Left lobe of liver (tissue), 2 donors: ENCODE results near the gene ZNF860. TPM values are rescaled to one million over a fixed set of nuclear protein-coding genes. Genes with fewer than 3 reads are reported as not detected.

ENCODE experiments used
- ATAC-seq: fragments of 200-7000 bp; cut with Tn5 transposase; one replicate; pipeline ENCODE4 v1.9.1; 2020; ENCODE audit warnings: mild to moderate bottlenecking, moderate library complexity
- DNase-seq: peaks from one replicate; pipeline ENCODE4 v3.0.0-alpha.2; 2020; ENCODE audit warnings: low spot score
- total RNA-seq: library from RNA; stranded (reverse); gene quantifications from one replicate; pipeline ENCODE4 v1.2.1, GENCODE V29; 2021
- donor health status: DM: no; HTN: no; CAD: no; lungs with moderate emphysema.
- donor health status: DM: no; HTN: yes; CAD: no.

The ZNF860 gene
- total RNA-seq = not detected

DNA sequence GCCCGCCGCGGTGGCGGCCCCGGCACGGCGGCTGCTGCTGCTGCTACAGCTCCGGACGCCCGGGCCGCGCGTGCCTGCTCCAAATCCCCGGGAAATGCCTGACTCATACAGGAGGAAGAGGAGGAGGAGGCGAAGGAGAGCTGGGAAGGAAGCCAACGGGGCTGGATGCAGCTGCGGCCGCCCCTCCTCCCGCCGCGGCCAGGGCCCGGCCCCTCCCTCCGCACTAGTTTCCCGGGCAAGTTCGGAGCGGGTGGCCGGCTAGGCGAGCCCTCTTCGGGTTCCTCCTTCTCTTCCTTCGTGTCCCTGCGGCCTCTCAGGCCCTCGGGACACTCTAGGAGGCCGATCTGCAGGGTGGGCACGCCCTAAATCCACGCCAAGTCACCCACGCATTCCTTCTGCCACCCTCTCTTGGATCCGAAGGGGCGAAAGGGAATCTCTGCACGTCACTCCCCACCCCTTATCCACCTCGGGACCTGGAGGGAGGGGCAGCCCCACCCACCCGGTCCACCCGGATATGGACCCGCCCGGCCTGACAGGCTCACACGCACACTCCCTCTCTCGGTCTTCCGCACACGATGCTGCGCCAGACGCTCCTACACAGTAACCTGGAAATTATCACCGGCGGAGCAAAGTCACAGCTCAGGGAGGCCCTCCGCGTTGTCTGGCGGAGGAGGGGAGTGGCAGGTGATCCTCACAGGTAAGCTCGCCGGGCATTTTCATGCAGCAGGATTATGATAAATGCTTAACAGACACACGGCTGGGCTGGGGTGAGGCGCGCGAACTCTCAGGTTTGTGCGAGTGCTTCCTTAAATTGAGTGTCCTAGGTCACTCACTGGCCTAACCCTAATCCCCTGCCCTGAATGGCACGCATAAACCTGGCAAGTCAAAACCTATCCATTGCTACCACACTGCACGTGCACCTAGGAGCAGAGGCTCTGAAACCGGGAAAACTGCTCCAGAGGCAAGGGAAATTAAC is at the start of gene ZNF860, which contains the start of gene OSBPL10:
Gene ZNF860, plus strand, starts transcription at position 545 of the 976 bp plus-strand sequence. CDS start 7,330 bp downstream, outside the sequence.
Gene OSBPL10, minus strand, starts transcription at position 57 of the 976 bp plus-strand sequence. CDS start 83 bp downstream, outside the sequence.
- DNase-seq = peak; percentile 70
- ATAC-seq = peak; percentile 80

GRCh38 chr3:31932990-31933389 is 48.6 kb upstream of the ZNF860 start:
- ATAC-seq = no peak
- no peak for DNase-seq

GRCh38 chr3:31934018-31934417 is 47.5 kb upstream of the ZNF860 start:
- ATAC-seq (no peak), DNase-seq (no peak)

DNA sequence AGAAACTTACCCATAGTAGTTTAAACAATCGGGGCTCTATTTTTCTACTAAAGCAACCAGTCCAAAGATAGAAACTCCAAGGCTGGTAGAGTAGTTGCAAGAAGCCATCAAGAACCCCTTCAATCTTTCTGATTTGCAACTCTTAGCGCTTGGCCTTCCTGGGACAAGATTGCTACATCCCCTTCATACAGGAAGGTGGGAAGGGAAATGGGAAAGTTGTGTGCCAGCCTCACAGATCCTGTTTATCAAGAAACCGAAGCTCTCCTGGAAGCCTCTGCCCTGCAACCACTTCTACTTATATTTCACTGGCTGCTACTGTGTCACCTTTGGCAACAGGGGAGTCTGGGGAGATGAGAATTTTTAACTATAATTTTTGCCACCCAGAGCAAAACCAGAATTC is 46.7 kb upstream of the ZNF860 start:
- ATAC-seq (no peak), DNase-seq (no peak)

GRCh38 chr3:31936420-31937060 is 45.0 kb upstream of the ZNF860 start:
- DNase-seq (no peak), ATAC-seq (peak; percentile 13)

DNA sequence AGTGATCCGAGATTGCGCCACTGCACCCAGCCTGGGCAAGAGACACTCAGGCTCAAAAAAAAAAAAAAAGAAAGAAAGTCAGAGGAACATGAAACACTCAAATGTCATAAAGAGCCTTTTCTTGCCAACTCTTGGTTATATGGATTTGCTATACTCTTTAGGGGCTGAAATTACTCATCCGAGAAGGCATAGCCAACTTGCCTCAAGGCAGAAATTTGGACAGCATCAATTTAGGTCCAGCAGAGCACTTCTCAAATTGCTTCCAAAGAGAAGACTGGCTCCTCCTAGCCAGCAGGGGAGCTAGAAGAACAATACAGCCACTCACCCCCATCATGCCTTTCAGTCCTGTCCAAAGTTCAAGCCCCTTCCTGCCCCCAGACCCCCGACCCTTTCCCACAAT is 44.3 kb upstream of the ZNF860 start:
- ATAC-seq (no peak), DNase-seq (no peak)

GRCh38 chr3:31942446-31942845 is 39.1 kb upstream of the ZNF860 start:
- DNase-seq (no peak), ATAC-seq (no peak)

GRCh38 chr3:31943041-31943440 is 38.5 kb upstream of the ZNF860 start:
- ATAC-seq (no peak), DNase-seq (no peak)

GRCh38 chr3:31945738-31946052 is 35.9 kb upstream of the ZNF860 start:
- ATAC-seq = no peak

GRCh38 chr3:31946484-31947081 is 35.0 kb upstream of the ZNF860 start:
- ATAC-seq (peak; percentile 14), DNase-seq (no peak)

More at GRCh38 chr3:31945738-31946052, 35.9 kb upstream of the ZNF860 start:
- no peak for DNase-seq

GRCh38 chr3:31947162-31947561 is 34.4 kb upstream of the ZNF860 start:
- DNase-seq = no peak
- ATAC-seq = no peak

GRCh38 chr3:31947671-31948091 is 33.9 kb upstream of the ZNF860 start:
- ATAC-seq (no peak), DNase-seq (no peak)

DNA sequence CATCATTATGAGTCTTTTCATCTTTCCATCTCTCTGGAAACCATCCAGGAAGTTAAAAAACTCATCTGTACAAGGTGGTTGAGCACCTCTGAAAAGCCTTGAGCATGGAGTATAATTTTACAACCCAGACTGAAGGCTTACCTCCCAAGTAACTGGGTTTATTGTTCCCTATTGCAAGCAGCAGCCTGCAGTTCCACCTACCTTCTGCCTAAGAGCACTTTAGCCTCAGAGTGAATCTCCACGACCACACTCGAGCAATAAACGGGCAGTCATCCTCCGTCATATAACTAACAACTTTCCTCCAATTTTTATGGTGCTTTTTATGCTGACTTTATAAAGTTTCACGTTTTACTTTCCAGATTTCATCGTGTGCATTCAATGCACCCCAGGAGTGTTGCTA is 33.3 kb upstream of the ZNF860 start:
- DNase-seq (no peak), ATAC-seq (no peak)

DNA sequence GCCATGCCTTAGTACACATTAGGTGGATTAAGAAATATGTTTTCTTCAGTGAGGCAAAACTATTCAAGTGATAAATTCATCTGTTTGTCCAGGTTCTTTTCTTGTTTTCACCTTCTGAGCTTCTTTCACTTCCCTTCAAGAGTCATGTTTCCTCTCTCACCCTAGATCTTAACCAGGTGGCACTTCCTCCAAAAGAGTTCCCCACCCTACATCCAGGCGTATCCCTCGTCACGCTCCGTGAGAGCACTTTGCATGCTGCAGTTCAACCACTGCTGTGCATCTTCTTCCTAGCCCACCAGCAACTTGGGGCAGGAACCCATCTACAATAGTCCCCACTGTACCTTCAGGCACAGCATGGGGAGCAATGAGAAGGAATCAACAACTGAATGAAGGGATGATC is 29.3 kb upstream of the ZNF860 start:
- ATAC-seq (no peak), DNase-seq (no peak)

DNA sequence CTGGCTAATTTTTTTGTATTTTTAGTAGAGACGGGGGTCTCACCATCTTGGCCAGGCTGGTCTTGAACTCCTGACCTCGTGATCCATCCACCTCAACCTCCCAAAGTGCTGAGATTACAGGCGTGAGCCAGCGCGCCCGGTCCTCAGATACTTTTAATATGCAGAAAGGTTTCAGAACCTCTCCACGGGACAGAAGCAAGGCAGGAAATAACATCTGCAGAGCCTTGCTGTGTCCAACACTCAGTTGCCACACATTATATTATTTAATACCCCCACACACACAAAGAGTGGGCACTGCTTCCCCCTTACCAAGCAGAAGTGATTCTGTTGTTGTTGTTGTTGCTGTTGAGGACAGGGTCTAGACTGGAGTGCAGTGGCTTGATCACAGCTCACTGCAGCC is 28.5 kb upstream of the ZNF860 start:
- ATAC-seq (no peak), DNase-seq (no peak)

- no peak for DNase-seq
- no peak for ATAC-seq
Measured at GRCh38 chr3:31953636-31954035, 27.9 kb upstream of the ZNF860 start.

- no peak for ATAC-seq
Measured at GRCh38 chr3:31955581-31955980, 26.0 kb upstream of the ZNF860 start.

GRCh38 chr3:31957106-31957505 is 24.4 kb upstream of the ZNF860 start:
- ATAC-seq (no peak), DNase-seq (no peak)

More at GRCh38 chr3:31955581-31955980, 26.0 kb upstream of the ZNF860 start:
- no peak for DNase-seq

- no peak for DNase-seq
- peak; percentile 72 for ATAC-seq
Measured at GRCh38 chr3:31958701-31959152, 22.8 kb upstream of the ZNF860 start.

DNA sequence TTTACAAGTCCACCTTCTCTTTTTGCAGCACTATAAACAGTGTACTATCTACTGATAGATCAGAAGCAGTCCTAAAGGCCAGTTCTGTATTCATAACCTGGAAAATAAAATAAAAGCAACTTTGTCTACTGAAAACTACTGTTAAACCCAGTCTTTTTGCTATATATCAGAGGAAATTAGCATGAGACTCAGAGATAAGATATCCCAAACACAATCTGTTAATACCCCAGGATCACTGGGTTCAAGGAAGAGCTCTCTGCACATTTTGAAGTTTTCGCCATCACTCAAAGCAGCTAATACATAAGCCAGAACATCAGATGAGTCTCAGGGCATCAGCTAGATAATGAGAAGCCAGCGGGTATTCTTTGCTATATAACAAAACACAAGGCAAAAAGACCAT is 22.3 kb upstream of the ZNF860 start:
- ATAC-seq (no peak), DNase-seq (no peak)
